ENCODE data around the gene EVX1. TPM values are rescaled to one million over a fixed set of nuclear protein-coding genes. Genes with fewer than 3 reads are reported as not detected.

EVX1 gene
- total RNA-seq, 2 donors from 2014 or later: not detected

DNA sequence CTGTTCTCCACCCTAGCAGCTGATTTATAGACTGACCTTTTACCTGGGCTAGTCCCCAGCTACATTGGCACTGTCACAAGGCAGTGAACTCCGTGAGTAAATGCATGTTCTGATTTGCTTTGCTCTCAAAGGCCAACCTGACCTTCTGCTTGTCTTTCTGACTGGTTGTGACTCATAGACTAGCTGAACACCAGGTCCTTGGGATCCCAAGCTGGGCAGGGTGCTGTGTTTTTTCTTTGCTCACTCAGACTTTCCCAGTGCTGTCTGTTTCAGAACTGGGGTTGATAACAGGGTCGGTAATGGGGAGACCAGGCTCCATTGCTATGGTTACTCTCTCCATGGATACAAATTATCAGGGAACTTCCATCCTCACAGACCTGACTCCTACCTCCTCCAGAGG, 35.0 kb downstream of the EVX1 start:
- Histone ChIP-seq H3K4me1 (no peaks in the 10 kb centered on the region), H3K9me3 (peaks cover 0 to 11% of the 10 kb centered on the region in 2 donors), H3K27me3 (no peaks in the 10 kb centered on the region), H3K36me3 (no peaks in the 10 kb centered on the region), H3K27ac (no peak overlapping the region), H3K4me3 (no peak overlapping the region)
- TF ChIP-seq CTCF (IDR thresholded peaks at IDR 0.05): no peak
- no peak for DNase-seq (ENCODE audit: low spot score)

DNA sequence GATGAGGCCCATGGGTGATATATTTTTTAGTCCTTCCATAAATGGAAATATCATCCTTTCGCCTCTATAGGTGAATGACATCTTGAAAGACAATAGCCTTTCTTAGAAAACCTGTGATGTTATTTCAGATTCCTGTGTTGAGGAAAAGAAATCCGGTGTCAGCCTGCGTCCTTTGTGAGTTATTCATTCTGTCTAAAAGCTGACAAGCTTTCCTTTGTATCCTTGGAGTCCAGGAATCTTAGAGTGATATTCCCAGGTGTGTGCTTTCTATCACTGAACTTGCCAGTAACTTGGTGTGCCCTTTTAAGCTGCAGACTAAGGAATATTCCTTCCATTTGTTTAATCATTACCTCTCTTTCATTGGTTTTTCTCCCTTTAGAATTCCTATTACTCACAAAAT, 41.0 kb downstream of the EVX1 start:
- no peaks in the 10 kb centered on the region for H3K36me3 ChIP-seq
- TF ChIP-seq CTCF (IDR thresholded peaks at IDR 0.05): no peak
- DNase-seq (ENCODE audit: low spot score): no peak
- H3K27ac ChIP-seq: no peak overlapping the region
- H3K27me3 ChIP-seq: no peaks in the 10 kb centered on the region
- H3K4me3 ChIP-seq: no peak overlapping the region
- H3K4me1 ChIP-seq: no peaks in the 10 kb centered on the region
- no peaks in the 10 kb centered on the region for H3K9me3 ChIP-seq

- Histone ChIP-seq H3K4me3 (no peak overlapping the region), H3K4me1 (no peaks in the 10 kb centered on the region), H3K36me3 (no peaks in the 10 kb centered on the region), H3K27ac (no peak overlapping the region), H3K27me3 (no peaks in the 10 kb centered on the region), H3K9me3 (no peaks in the 10 kb centered on the region)
- no peak for TF ChIP-seq CTCF (IDR thresholded peaks at IDR 0.05)
- no peak for DNase-seq (ENCODE audit: low spot score)
Observed at GRCh38 chr7:27295236-27295635, 52.6 kb downstream of the EVX1 start.

DNA sequence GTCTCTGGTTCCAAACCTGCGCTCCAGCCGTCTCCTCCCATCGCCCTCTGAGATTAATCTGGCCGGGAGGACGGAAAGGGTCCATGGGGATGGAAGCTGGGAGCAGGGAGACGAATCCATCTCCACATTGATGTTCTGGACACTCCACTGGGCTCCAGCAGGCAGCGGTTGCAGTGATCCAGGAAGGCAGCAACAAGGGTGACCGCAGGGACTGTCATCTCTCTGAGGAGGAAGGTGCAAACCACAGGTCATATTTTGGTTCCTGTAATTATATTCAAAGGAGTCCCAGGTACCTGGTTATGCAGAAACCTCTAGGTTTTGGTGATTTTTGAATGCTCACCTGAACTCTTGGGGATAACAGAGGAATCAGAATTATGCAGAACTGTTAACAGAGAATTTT, 54.8 kb downstream of the EVX1 start:
- Histone ChIP-seq H3K4me1 (no peaks in the 10 kb centered on the region), H3K9me3 (no peaks in the 10 kb centered on the region), H3K27me3 (no peaks in the 10 kb centered on the region), H3K27ac (no peak overlapping the region), H3K4me3 (no peak overlapping the region), H3K36me3 (no peaks in the 10 kb centered on the region)
- DNase-seq (ENCODE audit: low spot score): no peak
- no peak for TF ChIP-seq CTCF (IDR thresholded peaks at IDR 0.05)

Other genes with a start within 250 kb of the EVX1 start
- gene HOXA1, start 146.8 kb upstream of the EVX1 start, total RNA-seq: under 1 TPM in 1 of 2 donors, not detected in 1; 0.20 TPM
- gene HOXA2, start 140.1 kb upstream of the EVX1 start, total RNA-seq: under 1 TPM; 0.16 to 0.33 TPM
- 1 to 10 TPM in 1 of 2 donors, under 1 TPM in 1; 0.59 to 1.2 TPM for gene HOXA4, start 112.0 kb upstream of the EVX1 start, total RNA-seq
- under 1 TPM; 0.24 to 0.96 TPM for gene HOXA5, start 99.1 kb upstream of the EVX1 start, total RNA-seq
- gene HOXA6, start 95.0 kb upstream of the EVX1 start, total RNA-seq: not detected
- under 1 TPM; 0.28 to 0.30 TPM for gene HOXA3, start 90.2 kb upstream of the EVX1 start, total RNA-seq
- not detected for gene HOXA7, start 86.1 kb upstream of the EVX1 start, total RNA-seq
- not detected for gene HOXA9, start 77.3 kb upstream of the EVX1 start, total RNA-seq
- not detected for gene HOXA10, start 68.5 kb upstream of the EVX1 start, total RNA-seq
- not detected for gene HOXA11, start 57.6 kb upstream of the EVX1 start, total RNA-seq
- not detected for gene HOXA13, start 42.7 kb upstream of the EVX1 start, total RNA-seq

Measured in right atrium auricular region (tissue), 2 donors.